ENCODE measurements around the gene TSN.

- TF ChIP-seq EZH2 (IDR thresholded peaks at IDR 0.05): no peak
- no peak for TF ChIP-seq POLR2AphosphoS5 (IDR thresholded peaks at IDR 0.05; ENCODE audit: borderline replicate concordance, low read depth, low read length)
Observed at GRCh38 chr2:121809607-121810006, 54.2 kb downstream of the TSN start.

All from SK-N-MC (cell line).